Left colon (tissue), 2 donors: ENCODE measurements around the gene APOD. TPM values are rescaled to one million over a fixed set of nuclear protein-coding genes. Genes with fewer than 3 reads are reported as not detected.
"Not testable (repeated sequence)": the region's sequence is repeated elsewhere in the genome, so short reads cannot be mapped to it uniquely, and the experiment has no call there.

ENCODE experiments used
- ATAC-seq: fragments of 200-7000 bp; cut with Tn5 transposase; one replicate; pipeline ENCODE4 v1.9.1; 2020; ENCODE audit warnings: mild to moderate bottlenecking, moderate library complexity
- DNase-seq, 2 donors: peaks; one replicate each; pipeline ENCODE4 v3.0.0-alpha.2; 2020
- intact Hi-C, 2 donors: fragments of 100-400 bp; cut with DNase I in 1 of 2; cut with micrococcal nuclease in 1 of 2; formaldehyde crosslinking; loops; one replicate each; pipeline versions ENCODE4 v1.11.2 to v1.14.0; 2022; cut with DNase I, micrococcal nuclease
- total RNA-seq, 2 donors: library from RNA; stranded (reverse); fragmentation: NEBNext Ultra II Directional; extraction: Animal tissue kit (Norgen Biotek cat#: 25700); gene quantifications; one replicate each; pipeline ENCODE4 v1.2.1, GENCODE V29; 2021
- donor health status: DM: no; HTN: no; CAD: no.
- donor health status: DM: yes; HTN: yes; CAD: no.

APOD gene
- total RNA-seq, 2 donors from 2014 or later, result 20.5 to 27.4 TPM

DNA sequence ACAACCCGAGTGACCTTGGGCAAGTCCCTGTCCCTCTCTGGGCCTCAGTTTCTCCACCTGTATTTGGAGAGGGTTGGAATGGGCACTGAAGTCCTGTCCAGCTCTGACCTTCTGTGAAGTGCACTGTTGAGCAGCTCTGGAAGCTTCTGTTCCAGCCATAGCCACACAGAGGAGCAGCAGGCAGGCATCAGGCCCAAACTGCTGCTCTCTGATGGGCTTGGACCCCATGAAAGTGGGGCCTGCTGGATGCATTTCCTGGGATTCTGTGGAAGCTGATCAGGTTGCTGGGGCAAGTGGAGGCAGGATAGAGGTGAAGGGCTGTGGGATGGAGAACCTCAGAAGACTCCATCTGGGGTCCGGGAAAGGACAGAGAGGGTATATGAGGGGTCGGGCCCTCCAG lies 36.7 kb upstream of the APOD start:
- DNase-seq, ATAC-seq, intact Hi-C loops: not testable (repeated sequence)

DNA sequence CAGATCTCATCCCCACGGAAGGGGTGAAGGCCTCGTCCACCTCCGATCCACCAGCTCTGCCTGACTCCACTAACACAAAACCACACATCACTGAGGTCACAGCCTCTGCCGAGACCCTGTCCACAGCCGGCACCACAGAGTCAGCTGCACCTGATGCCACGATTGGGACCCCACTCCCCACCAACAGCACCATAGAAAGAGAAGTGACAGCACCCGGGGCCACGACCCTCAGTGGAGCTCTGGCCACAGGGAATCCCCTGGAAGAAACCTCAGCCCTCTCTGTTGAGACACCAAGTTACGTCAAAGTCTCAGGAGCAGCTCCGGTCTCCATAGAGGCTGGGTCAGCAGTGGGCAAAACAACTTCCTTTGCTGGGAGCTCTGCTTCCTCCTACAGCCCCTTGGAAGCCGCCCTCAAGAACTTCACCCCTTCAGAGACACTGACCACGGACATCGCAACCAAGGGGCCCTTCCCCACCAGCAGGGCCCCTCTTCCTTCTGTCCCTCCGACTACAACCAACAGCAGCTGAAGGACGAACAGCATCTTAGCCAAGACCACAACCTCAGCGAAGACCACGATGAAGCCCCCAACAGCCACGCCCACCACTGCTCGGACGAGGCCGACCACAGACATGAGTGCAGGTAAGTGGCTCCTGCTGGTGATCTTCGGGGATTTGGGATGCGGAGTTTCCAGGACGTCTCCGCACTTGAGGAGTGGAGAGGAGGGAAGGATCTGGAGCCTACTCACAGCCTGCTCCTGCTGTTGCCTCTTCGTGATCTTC lies 36.0 kb upstream of the APOD start:
- intact Hi-C loops, DNase-seq, ATAC-seq: not testable (repeated sequence)

DNA sequence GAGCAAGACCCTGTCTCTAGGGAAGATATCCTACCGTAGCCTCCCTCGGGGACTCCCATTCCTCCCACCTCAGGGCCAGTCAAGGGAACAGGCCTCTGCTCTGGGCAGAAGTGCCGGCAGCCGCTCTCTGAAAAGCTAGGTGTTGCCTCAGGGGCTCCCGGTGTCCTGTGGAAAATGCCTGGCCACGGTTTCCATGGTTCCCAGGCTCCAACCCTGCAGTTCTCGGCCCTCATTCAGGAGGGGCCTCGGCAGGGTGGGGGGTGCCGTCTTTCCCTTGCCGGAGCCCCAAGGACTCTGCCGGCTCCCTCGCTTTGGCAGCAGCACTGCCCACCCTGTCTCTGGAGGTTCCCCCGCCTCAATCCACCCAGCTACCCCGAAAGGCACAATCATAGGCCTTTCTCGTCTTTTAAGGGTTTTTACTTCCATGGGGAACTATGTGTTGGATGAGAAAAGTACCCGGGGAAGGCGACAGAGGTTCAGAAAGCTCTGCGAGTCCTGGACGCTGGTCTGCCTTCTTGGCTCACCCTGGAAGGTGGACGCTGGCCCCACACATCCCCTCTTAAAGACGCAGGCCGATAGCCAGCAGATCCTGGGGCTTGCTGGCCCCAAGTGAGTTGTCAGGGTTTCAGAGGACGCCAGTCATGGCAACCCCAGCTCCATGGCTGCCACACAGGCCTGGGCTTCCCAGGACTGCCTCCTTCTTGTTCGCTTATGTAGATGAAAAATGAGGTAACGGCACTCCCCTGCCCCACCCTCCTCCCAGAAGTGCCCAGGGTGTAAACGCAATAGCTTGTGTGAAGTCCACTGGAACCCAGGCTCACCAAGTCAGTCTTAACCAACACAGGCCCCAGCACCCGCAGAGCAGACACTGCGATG lies 34.3 kb upstream of the APOD start:
- DNase-seq, ATAC-seq, intact Hi-C loops: not testable (repeated sequence)

DNA sequence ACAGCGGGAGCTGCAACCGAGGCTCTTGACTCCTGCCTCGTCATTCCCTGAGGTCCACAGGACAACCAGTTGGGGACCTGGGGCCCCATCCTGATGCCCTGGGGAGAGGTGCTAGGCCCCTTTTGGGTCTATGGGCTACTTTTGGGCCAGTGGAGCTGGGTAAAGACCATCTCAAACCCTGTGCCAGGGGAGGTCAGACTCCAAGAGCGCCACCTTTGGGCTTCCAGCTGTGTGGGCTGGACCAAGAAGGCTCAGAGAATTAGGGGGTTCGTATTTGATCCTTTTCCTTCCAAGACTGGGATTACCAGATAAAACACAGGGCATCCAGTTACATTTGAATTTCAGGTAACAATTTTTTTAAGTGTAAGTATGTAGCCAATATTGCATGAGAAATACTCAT lies 33.4 kb upstream of the APOD start:
- DNase-seq, ATAC-seq, intact Hi-C loops: not testable (repeated sequence)

- DNase-seq, result peak in 1 of 2 donors; percentile 15
- intact Hi-C loops, result no loop called here
- ATAC-seq, result peak; percentile 1
These were observed 32.9 kb upstream of the APOD start for GRCh38 chr3:195616681-195617080.

GRCh38 chr3:195615952-195616537 lies 32.3 kb upstream of the APOD start:
- intact Hi-C loops, result not testable (repeated sequence)
- peak in 1 of 2 donors; percentile 15 for DNase-seq
- peak; percentile 79 for ATAC-seq

DNA sequence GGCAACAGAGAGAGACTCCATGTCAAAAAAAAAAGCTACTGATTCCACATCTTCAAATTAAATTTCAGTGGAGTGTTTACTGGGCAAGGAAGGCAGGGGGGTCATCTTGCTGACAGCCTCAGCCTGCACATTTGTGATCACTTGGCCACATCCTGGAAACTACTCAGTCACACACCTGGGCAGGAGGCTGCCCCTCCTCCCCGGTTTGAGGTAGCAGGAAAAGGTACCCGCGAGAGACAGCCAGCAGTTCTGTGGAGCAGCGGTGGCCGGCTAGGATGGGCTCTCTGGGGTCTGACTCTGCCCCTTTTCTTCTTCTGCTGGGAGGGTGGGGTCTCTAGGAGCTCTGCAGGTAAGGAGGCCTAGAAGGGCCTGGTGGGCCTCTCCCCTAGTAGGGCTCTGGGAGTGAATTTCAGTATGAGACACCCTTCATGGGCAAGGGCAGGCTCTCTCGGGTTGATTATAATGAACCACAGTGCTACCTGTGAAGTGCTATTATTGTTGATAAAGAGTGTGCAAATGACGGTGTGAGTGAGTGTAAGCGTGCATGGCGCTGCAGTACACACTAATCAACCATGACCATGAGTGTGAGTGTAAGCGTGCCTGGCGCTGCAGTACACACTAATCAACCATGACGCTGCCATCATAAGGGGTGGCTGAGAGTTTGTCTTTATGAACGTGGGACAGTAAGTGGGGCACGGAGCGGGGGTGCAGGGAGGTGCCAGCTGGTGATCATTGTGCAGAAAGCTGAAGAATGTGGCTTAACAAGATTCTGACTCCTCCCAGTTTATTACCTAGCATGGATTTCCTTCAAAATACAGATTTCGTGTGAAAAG lies 31.1 kb upstream of the APOD start:
- DNase-seq (peak in 1 of 2 donors; percentile 37), ATAC-seq (peak; percentile 79)
- intact Hi-C loops, result not testable (repeated sequence)

DNA sequence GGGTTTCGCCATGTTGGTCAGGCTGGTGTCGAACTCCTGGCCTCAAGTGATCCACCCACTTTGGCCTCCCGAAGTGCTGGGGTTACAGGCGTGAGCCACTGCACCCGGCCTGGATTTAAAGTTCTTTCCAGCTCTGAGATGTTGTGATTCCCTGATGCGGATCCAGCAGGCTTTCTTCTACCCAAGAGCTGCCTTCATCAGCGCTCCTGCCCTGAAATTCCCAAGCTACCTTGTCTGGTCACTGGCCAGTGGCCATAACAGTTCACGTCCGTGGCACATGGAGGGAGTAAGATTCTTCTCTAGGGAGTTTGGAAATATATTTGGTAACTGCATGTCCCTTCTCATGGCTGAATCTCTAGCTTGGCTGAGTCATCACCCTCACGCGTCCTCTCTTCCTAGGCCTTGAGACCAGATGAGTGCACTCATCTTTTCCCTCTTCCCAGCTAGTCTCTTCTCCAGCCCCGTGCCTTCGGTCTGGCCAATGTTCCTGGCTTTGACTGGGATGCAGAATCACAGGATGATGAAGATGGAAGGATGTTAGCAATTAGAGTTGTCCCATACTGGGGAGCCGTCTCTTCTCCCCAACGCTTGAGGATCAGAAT lies 29.8 kb upstream of the APOD start:
- DNase-seq (no peak), ATAC-seq (no peak)
- intact Hi-C loops, result no loop called here

DNA sequence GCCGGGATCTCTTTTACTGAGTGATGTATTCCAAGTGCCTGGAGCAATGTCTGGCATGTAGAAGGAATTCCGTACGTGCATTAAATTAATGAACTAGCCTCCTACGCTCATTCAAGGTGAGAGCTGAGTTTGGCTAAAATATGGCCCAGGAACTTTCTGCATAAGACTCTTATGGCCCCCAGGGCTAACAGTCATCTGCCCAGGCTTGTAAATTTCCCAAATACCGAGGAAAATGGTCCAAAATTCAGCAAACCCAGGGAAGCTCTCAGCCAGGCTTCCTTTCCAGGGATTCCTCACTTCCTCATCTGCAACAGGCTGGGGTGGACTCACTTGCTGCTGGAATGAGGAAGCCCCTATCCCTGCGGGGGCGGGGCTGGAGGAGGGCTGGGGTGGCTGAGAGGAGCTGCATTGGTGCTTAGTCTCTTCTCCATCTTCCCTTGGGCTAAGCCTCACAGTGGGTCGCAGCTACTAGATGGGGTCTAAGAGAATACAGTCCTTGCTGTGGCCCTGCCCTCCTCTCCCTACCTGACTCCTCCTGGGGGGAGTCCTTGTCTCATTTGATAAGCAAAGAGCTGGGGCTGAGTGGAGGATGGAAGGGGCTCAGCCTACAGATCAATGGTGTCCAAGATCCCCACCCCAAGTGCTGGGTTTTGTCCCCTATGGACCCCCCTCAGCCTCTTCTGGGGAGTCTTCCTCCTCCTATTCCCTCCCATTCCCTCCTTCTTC lies 28.5 kb upstream of the APOD start:
- DNase-seq, result no peak
- no peak for ATAC-seq
- intact Hi-C loops, result no loop called here

GRCh38 chr3:195609229-195609628 lies 25.5 kb upstream of the APOD start:
- DNase-seq (no peak), ATAC-seq (no peak)
- intact Hi-C loops, result no loop called here

GRCh38 chr3:195601785-195602184 lies 18.0 kb upstream of the APOD start:
- ATAC-seq, DNase-seq, intact Hi-C loops: not testable (repeated sequence)

DNA sequence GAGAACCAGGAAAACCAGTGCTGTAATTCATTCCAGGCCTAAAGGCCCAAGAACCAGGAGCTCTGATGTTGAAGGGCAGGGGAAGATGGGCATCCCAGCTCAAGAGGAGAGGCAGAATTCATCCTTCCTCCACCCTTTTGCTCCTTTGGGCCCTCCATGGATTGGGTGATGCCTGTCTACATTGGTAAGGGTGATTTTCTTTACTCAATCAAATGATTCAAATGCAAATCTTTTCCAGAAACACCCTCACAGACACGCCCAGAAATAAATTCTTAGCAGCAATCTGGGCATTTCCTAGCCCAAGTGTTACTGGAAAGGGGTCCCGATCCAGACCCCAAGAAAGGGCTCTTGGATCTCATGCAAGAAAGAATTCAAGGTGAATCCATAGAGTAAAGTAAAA lies 17.6 kb upstream of the APOD start:
- DNase-seq, result no peak
- ATAC-seq, result no peak
- intact Hi-C loops, result no loop called here

- ATAC-seq, intact Hi-C loops, DNase-seq: not testable (repeated sequence)
These were observed 16.2 kb upstream of the APOD start for GRCh38 chr3:195599926-195600325.

DNA sequence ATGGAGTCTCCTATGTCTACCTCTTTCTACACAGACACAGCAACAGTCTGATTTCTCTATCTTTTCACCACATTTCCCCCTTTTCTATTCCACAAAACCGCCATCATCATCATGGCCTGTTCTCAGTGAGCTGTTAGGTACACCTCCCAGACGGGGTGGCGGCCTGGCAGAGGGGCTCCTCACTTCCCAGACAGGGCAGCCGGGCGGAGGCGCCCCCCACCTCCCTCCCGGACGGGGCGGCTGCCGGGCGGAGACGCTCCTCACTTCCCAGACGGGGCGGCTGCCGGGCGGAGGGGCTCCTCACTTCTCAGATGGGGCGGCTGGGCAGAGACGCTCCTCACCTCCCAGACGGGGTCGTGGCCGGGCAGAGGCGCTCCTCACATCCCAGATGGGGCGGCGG lies 15.8 kb upstream of the APOD start:
- DNase-seq, ATAC-seq, intact Hi-C loops: not testable (repeated sequence)

DNA sequence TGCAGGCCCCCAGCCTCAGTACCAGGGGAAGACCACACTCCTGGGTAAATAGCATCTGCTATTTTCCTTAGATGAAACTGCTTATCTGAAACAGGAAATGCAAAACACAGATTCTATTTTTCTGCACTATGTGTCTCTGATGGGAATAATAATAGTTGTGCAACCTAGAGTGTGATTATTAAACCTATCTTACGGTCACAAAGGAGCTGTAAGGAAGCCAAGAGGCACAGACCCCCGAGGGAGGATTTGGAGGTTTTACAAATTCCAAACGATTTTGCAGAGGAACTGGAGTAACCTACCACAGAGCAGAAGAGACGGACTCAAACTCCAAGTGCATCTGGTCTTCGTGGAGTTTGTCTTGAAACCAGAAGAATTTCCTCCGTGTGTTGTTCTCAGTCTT lies 14.1 kb upstream of the APOD start:
- ATAC-seq (no peak), DNase-seq (no peak)

GRCh38 chr3:195597229-195597628 lies 13.5 kb upstream of the APOD start:
- DNase-seq (no peak), ATAC-seq (no peak)
- intact Hi-C loops, result no loop called here

More for the DNA sequence above, 14.1 kb upstream of the APOD start:
- intact Hi-C loops, result no loop called here

DNA sequence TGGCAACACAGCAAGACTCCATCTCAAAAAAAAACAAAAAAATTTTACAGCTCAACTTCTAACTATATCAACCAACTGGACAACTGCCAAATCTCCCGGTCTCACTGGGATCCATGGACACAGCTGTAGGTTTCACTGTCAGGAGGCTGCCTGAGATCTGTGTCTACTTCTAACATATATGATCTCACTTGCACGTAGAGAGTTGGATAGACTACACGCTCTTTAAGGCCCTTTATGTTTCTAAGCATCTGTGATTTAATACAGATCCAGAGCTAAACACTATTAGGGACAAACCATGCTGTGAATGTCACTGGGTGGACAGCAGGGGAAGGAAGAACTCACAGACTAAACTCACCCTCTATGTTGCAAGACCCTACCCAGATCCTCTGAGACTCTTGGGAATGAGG lies 13.0 kb upstream of the APOD start:
- intact Hi-C loops, result no loop called here
- DNase-seq, result no peak
- no peak for ATAC-seq
